ENCODE results near the gene CXCL13. TPM values are rescaled to one million over a fixed set of nuclear protein-coding genes. Genes with fewer than 3 reads are reported as not detected.

Gene CXCL13
- total and polyA plus RNA-seq, 2 of the 8 experiments (the other 6 are each of a cell fraction or from before 2014, with no cell fraction given): not detected

DNA sequence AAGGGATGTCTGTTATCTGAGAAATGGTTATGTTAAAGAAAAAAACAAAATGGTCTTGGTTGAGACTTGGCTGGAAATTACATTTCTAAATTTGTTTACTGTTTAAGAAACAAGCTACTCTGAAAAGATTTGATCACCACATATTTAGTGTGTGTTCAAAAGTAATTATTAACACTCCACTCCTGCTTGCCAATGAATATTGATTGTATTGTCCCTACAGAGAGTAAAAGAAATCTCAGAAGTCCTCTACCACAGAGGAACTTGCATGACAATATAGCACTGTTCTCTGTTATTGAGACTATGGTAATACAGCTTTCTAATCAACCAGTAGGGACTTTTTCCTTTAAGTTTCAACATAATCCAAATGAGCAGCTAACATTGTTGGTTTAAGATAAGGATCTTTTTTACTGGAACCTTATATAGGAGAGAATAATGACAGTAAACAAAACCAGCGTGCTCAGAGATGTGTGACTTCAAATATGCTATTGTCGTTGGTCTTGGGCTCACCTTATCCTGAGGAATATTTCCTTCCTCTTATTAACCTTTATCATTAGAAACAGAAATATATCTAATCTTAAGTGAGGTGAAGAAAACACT lies 47.6 kb downstream of the CXCL13 start:
- Histone ChIP-seq H2AK5ac (ENCODE audit: low read depth, low read length) (no peak overlapping the region), H3K36me3 (ENCODE audit: control insufficient read depth in 2 of 4, insufficient read depth in 4 of 4, low read length in 3 of 4) (no peaks in the 10 kb centered on the region), H3K79me2 (ENCODE audit: control insufficient read depth in 1 of 2, insufficient read depth in 2 of 2, low read length in 2 of 2) (no peaks in the 10 kb centered on the region)

More for the DNA sequence above, 47.6 kb downstream of the CXCL13 start:
- no peaks in the 10 kb centered on the region for H3K27me3 ChIP-seq (replicated peaks in 1 of 4; ENCODE audit: control insufficient read depth in 3 of 4, extremely low read depth in 1 of 4, insufficient read depth in 3 of 4, low read length in 3 of 4)
- no peak overlapping the region for H2BK15ac ChIP-seq (ENCODE audit: low read length)
- H4K20me1 ChIP-seq (replicated peaks in 1 of 2; ENCODE audit: control insufficient read depth in 1 of 2, insufficient read depth in 2 of 2, low read length in 2 of 2): no peaks in the 10 kb centered on the region
- H3K27ac ChIP-seq (ENCODE audit: low read depth, low read length): no peak overlapping the region
- no peak overlapping the region for H2BK20ac ChIP-seq (ENCODE audit: low read length)
- DNase-seq (ENCODE audit: low read depth in 1 of 2, low spot score in 2 of 2) (no peak), FAIRE-seq (no peak)
- H2AFZ ChIP-seq (ENCODE audit: low read length): no peak overlapping the region
- no peak overlapping the region for H2BK120ac ChIP-seq (replicated peaks; ENCODE audit: low read depth, low read length)
- H2BK12ac ChIP-seq (ENCODE audit: low read depth, low read length): no peak overlapping the region
- no peak overlapping the region for H4K8ac ChIP-seq (ENCODE audit: extremely low read depth, insufficient read depth, low read length)
- no peak overlapping the region for H3K18ac ChIP-seq (ENCODE audit: extremely low read depth, low read length)
- H3K4me2 ChIP-seq (ENCODE audit: insufficient read depth in 1 of 2, low read depth in 2 of 2, low read length in 2 of 2): no peak overlapping the region
- POLR2A ChIA-PET (ENCODE audit: partially characterized antibody): no interaction called here
- WGBS, 2 experiments (ENCODE audit: extremely low coverage in 1 of 2, insufficient coverage in 1 of 2, insufficient read length in 1 of 2, insufficient replicate concordance in 2 of 2, low coverage in 1 of 2, low lambda C conversion rate in 2 of 2, missing lambda C conversion rate in 1 of 2): 97% methylated on average over 2 of the region's 2 CpGs; no CpG with 5 or more reads in 1 of the 2 experiments
- no peak overlapping the region for H3K4me3 ChIP-seq (ENCODE audit: extremely low read depth in 1 of 4, insufficient read depth in 2 of 4, low read depth in 3 of 4, low read length in 4 of 4)
- no peak overlapping the region for H2BK5ac ChIP-seq (ENCODE audit: low read depth, low read length)
- H3K14ac ChIP-seq (ENCODE audit: insufficient read length): no peak overlapping the region
- H3K9me3 ChIP-seq (ENCODE audit: insufficient read depth in 2 of 2, low read depth in 1 of 2, low read length in 1 of 2): no peaks in the 10 kb centered on the region
- no peak overlapping the region for H3K23ac ChIP-seq (ENCODE audit: insufficient read length)
- no peaks in the 10 kb centered on the region for H3K79me1 ChIP-seq (ENCODE audit: low read depth, low read length)
- H3K23me2 ChIP-seq (ENCODE audit: low read depth, low read length): peaks cover 1% of the 10 kb centered on the region; the same call in 1 of the 2 replicates
- 0 out of 7 replicates have a peak, but pooled peaks cover 0 to 3% (median 0%) of the 10 kb centered on the region in 4 experiments for H3K4me1 ChIP-seq (replicated peaks in 1 of 4; ENCODE audit: control insufficient read depth in 3 of 4, insufficient read depth in 4 of 4, low read length in 3 of 4)
- no peak overlapping the region for H3K4ac ChIP-seq (replicated peaks; ENCODE audit: insufficient read length, low read depth, low read length)
- CTCF ChIA-PET (ENCODE audit: partially characterized antibody): no interaction called here
- H4K5ac ChIP-seq (ENCODE audit: insufficient read length, low read depth, low read length): no peak overlapping the region
- no peak overlapping the region for H3K56ac ChIP-seq (replicated peaks; ENCODE audit: insufficient read length, low read depth, low read length)
- no peak overlapping the region for H4K91ac ChIP-seq (replicated peaks; ENCODE audit: insufficient read length, low read length)
- TF ChIP-seq SP2 (IDR thresholded peaks at IDR 0.05; ENCODE audit: low read length) (no peak), JUN (IDR thresholded peaks at IDR 0.05; ENCODE audit: low read depth, low read length) (no peak), SUZ12 (IDR thresholded peaks at IDR 0.05; ENCODE audit: low read length) (no peak), ZNF274 (IDR thresholded peaks at IDR 0.05; ENCODE audit: borderline replicate concordance, extremely low read depth, low read length) (no peak)
- no peak overlapping the region for H3K9ac ChIP-seq (replicated peaks in 1 of 4; ENCODE audit: extremely low read depth in 1 of 4, low read depth in 3 of 4, low read length in 3 of 4)

All from H1 (cell line).